ENCODE measurements around the gene CLEC18A.
"Not testable (repeated sequence)": the region's sequence is repeated elsewhere in the genome, so short reads cannot be mapped to it uniquely, and the experiment has no call there.

The CLEC18A gene

GRCh38 chr16:69951017-69951671 is at the start of gene CLEC18A:
Gene CLEC18A, plus strand, starts transcription at chr16:69951334. Its CDS starts 33 bp downstream, at chr16:69951367.
- DNase-seq (ENCODE audit: extremely low spot score); CTCF ChIA-PET; POLR2A ChIA-PET: not testable (repeated sequence)

- ChIA-PET POLR2A (no interaction called here), CTCF (interaction anchor here (1.2 to 2.6 kb wide), 3 partner anchors 20 to 26 kb away, joined by 3 to 7 read pairs (median 3); no protein-coding TSS in a partner anchor)
- TF ChIP-seq CTCF (IDR thresholded peaks at IDR 0.05; ENCODE audit: control extremely low read depth, extremely low read depth, low read depth, missing control alignments): no peak
- DNase-seq (ENCODE audit: extremely low spot score): no peak
These were observed 47.2 kb upstream of the CLEC18A start for GRCh38 chr16:69903865-69904415.

- TF ChIP-seq CTCF (IDR thresholded peaks at IDR 0.05; ENCODE audit: control extremely low read depth, extremely low read depth, low read depth, missing control alignments): no peak
- CTCF ChIA-PET: interaction anchor here (2.6 kb wide), 1 partner anchor 26 kb away, joined by 7 read pairs; no protein-coding TSS in a partner anchor
- DNase-seq (ENCODE audit: extremely low spot score): no peak
- POLR2A ChIA-PET: no interaction called here
These were observed 46.5 kb upstream of the CLEC18A start for GRCh38 chr16:69904495-69905170.

GRCh38 chr16:69905171-69905555 is 46.0 kb upstream of the CLEC18A start:
- ChIA-PET POLR2A (no interaction called here), CTCF (interaction anchor here (2.6 kb wide), 1 partner anchor 25 kb away, joined by 7 read pairs; no protein-coding TSS in a partner anchor)
- no peak for DNase-seq (ENCODE audit: extremely low spot score)
- TF ChIP-seq CTCF (IDR thresholded peaks at IDR 0.05; ENCODE audit: control extremely low read depth, extremely low read depth, low read depth, missing control alignments): no peak

- POLR2A ChIA-PET: interaction anchor here (0.6 kb wide), 1 partner anchor 547 kb away, joined by 3 read pairs; no protein-coding TSS in a partner anchor
- DNase-seq (ENCODE audit: extremely low spot score): no peak
- TF ChIP-seq CTCF (IDR thresholded peaks at IDR 0.05; ENCODE audit: control extremely low read depth, extremely low read depth, low read depth, missing control alignments): no peak
- CTCF ChIA-PET: interaction anchor here (0.9 to 1.7 kb wide), 3 partner anchors 10 to 724 kb away, joined by 3 to 6 read pairs (median 3); no protein-coding TSS in a partner anchor
These were observed 44.2 kb upstream of the CLEC18A start for GRCh38 chr16:69906838-69907401.

GRCh38 chr16:69909043-69909442 is 42.1 kb upstream of the CLEC18A start:
- no peak for DNase-seq (ENCODE audit: extremely low spot score)
- POLR2A ChIA-PET: no interaction called here
- CTCF ChIA-PET: interaction anchor here (1.3 to 2.5 kb wide), 2 partner anchors 19 to 21 kb away, joined by 4 to 14 read pairs; no protein-coding TSS in a partner anchor

More at GRCh38 chr16:69909043-69909442, 42.1 kb upstream of the CLEC18A start:
- TF ChIP-seq CTCF (IDR thresholded peaks at IDR 0.05; ENCODE audit: control extremely low read depth, extremely low read depth, low read depth, missing control alignments): no peak

Measured in GM10248 (cell line).